Caco-2 (cell line): ENCODE results near the gene OTOS. TPM values are rescaled to one million over a fixed set of nuclear protein-coding genes. Genes with fewer than 3 reads are reported as not detected.

Experiments used
- BruUV-seq: library from RNA; stranded (reverse); fragments of 400-500 nt; replicated peaks from 2 replicates; lab custom pipeline; 2021; lab: Mats Ljungman, UMichigan
- CTCF ChIA-PET: fragments of 300-600 bp; sonication (Branson Sonifier 250); formaldehyde crosslinking; loops from one replicate; lab custom pipeline; 2022; ENCODE audit warnings: antibody characterized with exemption; lab: Charles Lee
- POLR2A ChIA-PET: fragments of 300-600 bp; sonication (Branson Sonifier 250); formaldehyde crosslinking; loops from one replicate; lab custom pipeline; 2022; ENCODE audit warnings: antibody characterized with exemption; lab: Charles Lee
- DNase-seq, 2 experiments: peaks; one replicate each; pipeline versions ENCODE4 v3.0.0 to v3.0.0-alpha.2; 2020 to 2022
- H3K27me3 ChIP-seq: replicated peaks from 2 replicates; pipeline ENCODE4 v1.6.0; 2011; ENCODE audit warnings: low read length; ENCODE audit not compliant: control insufficient read depth, insufficient read depth
- H3K36me3 ChIP-seq: 2 replicates; pipeline ENCODE4 v1.5.1; 2011; ENCODE audit warnings: low read length; ENCODE audit not compliant: control insufficient read depth, insufficient read depth
- H3K4me1 ChIP-seq: fragments of 250-450 bp; sonication (Bioruptor Pico); 2 replicates; pipeline ENCODE4 v1.5.1; 2020; ENCODE audit warnings: mild to moderate bottlenecking
- H3K4me3 ChIP-seq: 2 replicates; pipeline ENCODE4 v1.5.1; 2011; ENCODE audit warnings: low read depth, mild to moderate bottlenecking, control low read depth, low read length
- H3K9me3 ChIP-seq: fragments of 250-450 bp; sonication (Bioruptor Pico); 2 replicates; pipeline ENCODE4 v1.5.1; 2020; ENCODE audit warnings: mild to moderate bottlenecking, moderate library complexity
- H3K27ac Mint-ChIP-seq: one replicate; pipeline ENCODE4 v1.8.0; 2022; ENCODE audit warnings: mixed read lengths; ENCODE audit not compliant: unreplicated experiment
- H3K27me3 Mint-ChIP-seq: one replicate; pipeline ENCODE4 v1.8.0; 2022; ENCODE audit warnings: mixed read lengths; ENCODE audit not compliant: insufficient read depth, unreplicated experiment
- H3K36me3 Mint-ChIP-seq: one replicate; pipeline ENCODE4 v1.8.0; 2022; ENCODE audit warnings: mild to moderate bottlenecking, mixed read lengths; ENCODE audit not compliant: insufficient read depth, unreplicated experiment
- H3K4me1 Mint-ChIP-seq: one replicate; pipeline ENCODE4 v1.8.0; 2022; ENCODE audit warnings: low read depth, mixed read lengths; ENCODE audit not compliant: unreplicated experiment
- H3K4me3 Mint-ChIP-seq: one replicate; pipeline ENCODE4 v1.8.0; 2022; ENCODE audit warnings: mild to moderate bottlenecking, moderate library complexity, mixed read lengths; ENCODE audit not compliant: unreplicated experiment
- H3K9me3 Mint-ChIP-seq: one replicate; pipeline ENCODE4 v1.8.0; 2022; ENCODE audit warnings: mixed read lengths; ENCODE audit not compliant: unreplicated experiment
- intact Hi-C: fragments of 100-400 bp; cut with micrococcal nuclease; formaldehyde crosslinking; loops from one replicate; pipeline ENCODE4 v1.10.0; 2022; ENCODE audit not compliant: unreplicated experiment
- total RNA-seq: library from RNA; stranded (reverse); gene quantifications from 2 replicates; pipeline ENCODE4 v1.2.3, GENCODE V29; 2022
- TF ChIP-seq, protein P1 (sequence below), 2 experiments: fragments of 200-600 bp in 1 of 2; IDR thresholded peaks; 1 replicate in 1 of 2; 2 replicates in 1 of 2; pipeline versions ENCODE4 v1.5.1 to v1.8.0; 2011 to 2022; ENCODE audit warnings: antibody characterized with exemption in 1 of 2, control low read depth in 1 of 2, inconsistent platforms in 1 of 2, low read depth in 1 of 2, low read length in 1 of 2, mild to moderate bottlenecking in 1 of 2, moderate library complexity in 1 of 2; ENCODE audit not compliant: insufficient read depth in 1 of 2, severe bottlenecking in 1 of 2, unreplicated experiment in 1 of 2

Gene OTOS
- total RNA-seq, 1 experiment from 2014 or later: not detected

DNA sequence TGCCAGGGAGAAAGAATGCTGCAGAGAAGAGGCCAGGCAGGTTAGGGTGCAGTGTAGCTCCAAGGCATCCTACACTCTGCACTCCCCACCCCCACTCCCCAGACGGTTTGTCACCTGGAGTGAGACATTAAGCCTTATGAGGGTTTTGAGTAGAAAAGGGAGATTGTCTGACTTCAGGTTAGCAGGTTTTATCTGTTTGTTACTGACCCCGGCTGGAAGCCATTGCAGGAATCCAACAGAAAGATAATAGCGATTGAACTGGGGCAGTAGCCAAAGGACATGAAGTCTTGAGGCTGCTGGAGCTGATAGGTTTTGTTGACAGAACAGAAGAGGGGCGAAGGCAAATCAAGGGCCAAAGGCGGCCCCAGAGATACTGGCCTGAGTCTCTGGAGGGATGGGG lies 51.2 kb downstream of the OTOS start:
- Histone ChIP-seq H3K27me3 (no peaks in the 10 kb centered on the region), H3K9me3 (no peaks in the 10 kb centered on the region; the same call in 1 of the 2 replicates), H3K4me3 (no peak overlapping the region), H3K36me3 (no peaks in the 10 kb centered on the region), H3K4me1 (no peaks in the 10 kb centered on the region)
- DNase-seq: no peak
- TF ChIP-seq, protein P1, sequence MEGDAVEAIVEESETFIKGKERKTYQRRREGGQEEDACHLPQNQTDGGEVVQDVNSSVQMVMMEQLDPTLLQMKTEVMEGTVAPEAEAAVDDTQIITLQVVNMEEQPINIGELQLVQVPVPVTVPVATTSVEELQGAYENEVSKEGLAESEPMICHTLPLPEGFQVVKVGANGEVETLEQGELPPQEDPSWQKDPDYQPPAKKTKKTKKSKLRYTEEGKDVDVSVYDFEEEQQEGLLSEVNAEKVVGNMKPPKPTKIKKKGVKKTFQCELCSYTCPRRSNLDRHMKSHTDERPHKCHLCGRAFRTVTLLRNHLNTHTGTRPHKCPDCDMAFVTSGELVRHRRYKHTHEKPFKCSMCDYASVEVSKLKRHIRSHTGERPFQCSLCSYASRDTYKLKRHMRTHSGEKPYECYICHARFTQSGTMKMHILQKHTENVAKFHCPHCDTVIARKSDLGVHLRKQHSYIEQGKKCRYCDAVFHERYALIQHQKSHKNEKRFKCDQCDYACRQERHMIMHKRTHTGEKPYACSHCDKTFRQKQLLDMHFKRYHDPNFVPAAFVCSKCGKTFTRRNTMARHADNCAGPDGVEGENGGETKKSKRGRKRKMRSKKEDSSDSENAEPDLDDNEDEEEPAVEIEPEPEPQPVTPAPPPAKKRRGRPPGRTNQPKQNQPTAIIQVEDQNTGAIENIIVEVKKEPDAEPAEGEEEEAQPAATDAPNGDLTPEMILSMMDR (IDR thresholded peaks at IDR 0.05; ENCODE audit: insufficient read depth in 1 of 2, low read depth in 1 of 2, low read length in 1 of 2, severe bottlenecking in 1 of 2, unreplicated experiment in 1 of 2): no peak
- Mint-ChIP-seq H3K27ac (no peak overlapping the region), H3K4me1 (no peaks in the 10 kb centered on the region), H3K4me3 (no peak overlapping the region), H3K36me3 (no peaks in the 10 kb centered on the region), H3K9me3 (peaks cover 24% of the 10 kb centered on the region), H3K27me3 (peaks cover 6% of the 10 kb centered on the region)
- intact Hi-C loops: no loop called here
- ChIA-PET POLR2A (no interaction called here), CTCF (no interaction called here)
- BruUV-seq: no TSS peak

Other genes with a start within 250 kb of the OTOS start
- 103 and 106 TPM in 2 replicates for gene NDUFA10, start 115.3 kb downstream of the OTOS start, total RNA-seq
- gene OR6B2, start 110.2 kb downstream of the OTOS start, total RNA-seq: not detected in 2 replicates
- not detected in 2 replicates for gene OR6B3, start 87.1 kb downstream of the OTOS start, total RNA-seq
- 76.8 and 86.3 TPM in 2 replicates for gene COPS9, start 4.4 kb downstream of the OTOS start, total RNA-seq